T-helper 1 cell treated with Interleukin-12 subunit alpha and Interleukin-12 subunit beta and Interleukin-4 antibody, amounts not matched to agents 30 ng/mL and 1 ng/mL, for 36 hours (primary cell): Measurements from ENCODE around the gene DAB2. TPM values are rescaled to one million over a fixed set of nuclear protein-coding genes. Genes with fewer than 3 reads are reported as not detected.

Experiments used
- intact Hi-C: fragments of 100-400 bp; cut with micrococcal nuclease; formaldehyde crosslinking; loops from one replicate; pipeline ENCODE4 v1.15.1; 2024
- total RNA-seq: library from RNA; stranded (reverse); gene quantifications from 2 replicates; pipeline ENCODE4 v1.2.3, GENCODE V29; 2022

The DAB2 gene
- not detected in 2 replicates for total RNA-seq

DNA sequence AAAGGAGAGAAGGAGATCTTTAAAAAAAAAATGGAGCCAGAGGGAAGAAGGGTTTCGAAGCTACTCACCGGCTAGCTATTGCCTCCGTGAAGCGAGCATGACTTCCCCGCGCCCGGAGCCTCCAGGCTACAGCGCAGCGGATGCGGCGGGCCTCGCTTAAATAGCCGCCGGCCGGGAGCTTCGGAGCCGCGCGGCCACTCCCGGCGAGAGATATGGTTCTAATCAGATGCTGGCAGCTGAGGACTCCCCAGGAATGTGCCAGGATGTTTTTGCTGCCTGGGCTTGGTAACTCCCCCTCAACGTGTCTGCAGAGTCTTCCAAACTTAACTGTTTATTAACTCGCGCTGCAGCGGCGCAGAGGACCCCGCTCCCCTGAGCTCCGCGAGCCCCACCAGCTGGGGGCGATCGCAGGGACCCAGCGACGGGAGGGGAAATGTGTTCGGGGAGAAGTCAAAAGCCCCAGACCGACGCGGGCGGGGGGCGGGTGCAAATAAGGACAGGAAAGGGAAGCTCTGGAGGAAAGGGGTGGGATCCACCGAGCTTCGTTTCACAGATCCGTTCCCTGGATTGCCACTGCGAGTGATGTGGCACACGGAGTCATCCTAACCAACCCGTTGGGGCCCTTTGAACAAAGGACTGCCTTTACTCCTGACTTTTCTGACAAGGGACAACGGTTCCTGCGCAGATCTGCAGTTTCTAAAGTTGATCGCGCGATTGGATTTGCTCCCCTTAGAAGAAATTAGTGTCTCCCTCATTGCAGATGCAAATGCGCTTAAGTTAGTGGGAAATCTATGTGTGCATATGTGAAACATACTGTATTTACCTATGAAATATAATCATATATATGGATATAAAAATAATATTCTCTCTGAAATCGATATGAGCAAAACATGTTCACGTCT, at the start of gene DAB2:
DAB2 (minus strand) TSS at position 245 of the 902 bp plus-strand sequence. CDS start 30,660 bp downstream, outside the sequence.
- intact Hi-C loops = no loop called here

- intact Hi-C loops = no loop called here
These were observed 48.5 kb upstream of the DAB2 start for GRCh38 chr5:39473156-39473775.

- intact Hi-C loops = no loop called here
These were observed 47.2 kb upstream of the DAB2 start for GRCh38 chr5:39471836-39472508.

GRCh38 chr5:39470811-39471210, 46.0 kb upstream of the DAB2 start:
- intact Hi-C loops = no loop called here

- intact Hi-C loops = no loop called here
These were observed 45.1 kb upstream of the DAB2 start for GRCh38 chr5:39469777-39470415.

GRCh38 chr5:39469176-39469575, 44.4 kb upstream of the DAB2 start:
- intact Hi-C loops = no loop called here

DNA sequence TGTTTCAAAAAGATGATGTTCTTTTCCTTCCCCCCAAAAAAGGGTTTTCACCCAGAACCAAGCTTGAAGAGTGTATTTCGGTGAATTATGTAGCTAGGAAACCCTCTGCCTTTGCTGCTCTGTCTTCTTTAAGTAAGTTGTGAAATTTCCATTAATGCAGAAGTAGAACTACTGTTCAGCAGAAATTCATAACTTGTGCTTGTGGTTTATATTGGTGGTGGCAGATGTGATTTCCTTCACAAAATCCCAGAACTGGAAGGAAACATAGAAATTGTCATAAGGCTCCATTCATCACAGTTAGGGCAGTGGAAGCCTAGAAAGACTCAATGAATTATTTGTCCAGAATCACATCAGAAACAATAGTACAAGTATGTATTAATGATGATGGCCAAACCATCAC, 42.1 kb upstream of the DAB2 start:
- intact Hi-C loops = no loop called here

GRCh38 chr5:39465843-39466242, 41.1 kb upstream of the DAB2 start:
- intact Hi-C loops = no loop called here

DNA sequence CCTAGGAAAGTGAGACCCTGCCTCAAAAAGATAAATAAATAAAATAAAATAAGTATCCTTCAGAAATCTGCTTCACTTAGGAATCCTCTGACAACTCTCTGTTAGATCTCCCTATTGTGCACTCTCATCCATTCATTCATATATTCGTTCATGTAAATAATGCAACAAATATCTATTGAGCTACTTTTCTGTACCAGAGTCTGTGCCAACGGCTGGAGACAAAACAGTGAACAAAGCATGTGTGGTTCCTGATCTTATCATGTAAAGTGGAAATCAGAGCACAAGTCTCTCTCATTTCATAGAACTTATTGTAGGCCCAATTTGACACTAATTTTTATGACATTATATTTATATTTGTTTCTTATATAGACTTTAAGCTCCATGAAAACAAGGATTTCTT, 40.3 kb upstream of the DAB2 start:
- intact Hi-C loops = no loop called here

DNA sequence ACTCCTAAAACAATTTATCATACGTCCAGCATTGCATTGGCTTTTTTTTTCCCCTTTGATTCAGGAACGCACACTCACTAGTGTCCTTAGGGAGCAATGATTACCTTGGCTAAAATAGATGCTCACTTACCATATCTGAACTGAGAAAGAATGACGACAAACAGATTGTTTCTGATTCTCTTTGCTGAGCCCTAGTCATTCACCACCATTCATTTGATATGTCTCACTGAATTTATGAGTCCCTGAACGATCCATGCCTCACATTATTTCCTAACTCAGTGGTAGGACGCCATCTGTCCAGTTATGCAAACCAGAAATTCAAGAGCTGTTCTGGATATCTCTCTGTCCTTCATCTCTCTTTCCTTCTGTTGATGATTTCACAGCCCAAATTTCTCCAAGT, 39.3 kb upstream of the DAB2 start:
- intact Hi-C loops = no loop called here

DNA sequence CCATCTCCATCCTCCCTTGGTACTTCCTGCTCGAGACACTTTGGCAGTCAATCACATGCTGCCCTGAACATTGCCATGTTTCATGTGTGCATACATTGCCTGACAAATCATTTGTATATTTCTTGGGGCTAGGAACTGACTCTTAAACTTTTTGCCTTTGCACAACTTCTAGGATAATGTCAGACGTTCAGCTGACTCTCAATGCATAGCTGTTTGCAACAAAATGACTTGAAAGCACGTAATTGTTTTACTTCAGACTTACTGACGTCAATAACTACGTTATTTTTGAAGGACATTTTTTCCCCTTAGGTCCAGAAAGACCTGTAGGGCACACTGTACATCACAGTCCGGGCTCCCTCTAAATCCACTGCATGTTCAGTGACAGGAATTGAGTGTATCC, 37.4 kb upstream of the DAB2 start:
- intact Hi-C loops = no loop called here

- intact Hi-C loops = no loop called here
These were observed 36.4 kb upstream of the DAB2 start for GRCh38 chr5:39461007-39461682.

DNA sequence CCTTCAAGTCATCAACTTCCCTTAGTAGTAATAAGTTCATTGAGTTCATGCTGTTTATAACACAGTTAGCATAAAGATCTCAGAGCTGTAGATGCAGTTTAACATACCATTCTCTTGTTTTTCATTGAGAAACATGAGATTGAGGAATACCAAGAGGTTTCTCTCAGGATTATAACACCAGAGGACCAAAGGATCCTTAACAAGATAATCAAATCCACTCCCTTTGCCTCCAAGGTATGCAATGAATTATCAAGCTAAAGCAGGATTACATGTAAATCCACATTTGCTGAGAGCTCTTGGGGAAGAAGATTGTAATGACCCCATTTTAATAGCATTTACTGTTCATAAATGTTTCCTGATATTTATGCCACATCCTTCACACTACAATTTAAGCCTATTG, 35.1 kb upstream of the DAB2 start:
- intact Hi-C loops = no loop called here

DNA sequence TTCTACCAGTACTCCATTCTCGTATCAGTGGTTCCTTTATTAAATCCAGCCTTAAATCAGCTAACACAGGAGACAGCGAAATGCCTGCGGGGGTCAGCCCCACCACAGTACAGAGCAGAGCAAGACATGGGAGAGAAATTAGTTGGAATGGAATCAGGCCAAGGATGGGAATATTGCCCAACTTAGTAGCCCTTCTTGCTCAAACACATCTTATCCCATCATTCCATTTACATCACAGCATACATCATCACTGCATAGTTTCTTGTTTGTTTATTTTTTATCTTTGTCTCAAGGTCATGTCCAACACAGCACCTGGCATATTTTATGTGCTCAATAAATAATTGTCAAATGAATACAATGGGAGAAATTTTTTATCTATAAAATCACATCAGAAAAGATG, 34.3 kb upstream of the DAB2 start:
- intact Hi-C loops = no loop called here

DNA sequence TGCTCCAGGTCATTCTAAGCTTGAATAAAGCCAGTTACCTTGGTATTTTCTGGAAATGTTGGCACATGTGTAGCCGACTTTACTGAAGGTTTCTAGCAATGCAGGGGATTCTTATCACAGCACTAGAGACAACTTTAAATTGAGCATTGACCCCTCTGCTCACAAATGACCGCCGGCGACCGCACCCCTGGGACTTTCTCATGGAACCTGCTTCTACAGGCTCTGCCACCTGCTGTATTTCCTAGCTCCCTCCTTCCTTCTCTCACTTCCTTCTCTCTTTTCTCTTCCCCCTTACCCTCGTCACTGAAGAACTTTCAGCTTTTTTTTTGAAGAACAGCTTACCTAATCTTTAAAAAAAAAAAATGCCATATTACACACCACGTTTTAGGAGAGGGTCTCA, 30.9 kb upstream of the DAB2 start:
- intact Hi-C loops = no loop called here

DNA sequence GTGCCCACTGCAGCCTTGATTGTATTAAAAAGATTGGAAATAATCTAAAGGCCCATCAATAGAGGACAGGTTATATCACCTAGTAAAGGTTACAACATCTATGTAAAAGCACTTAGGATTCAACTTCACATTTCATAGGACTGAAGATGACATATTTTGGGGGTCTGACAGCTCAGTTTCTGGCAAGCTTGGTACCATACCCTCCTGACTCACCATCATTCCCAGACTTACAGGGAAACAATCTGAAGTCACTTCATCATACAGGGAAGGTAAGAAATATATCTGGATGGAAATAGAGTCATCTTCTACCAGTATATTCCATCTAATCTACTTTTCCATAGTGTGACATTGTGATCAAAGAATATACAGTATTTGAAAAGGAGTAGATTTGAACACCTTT, 28.8 kb upstream of the DAB2 start:
- intact Hi-C loops = no loop called here

- intact Hi-C loops = no loop called here
These were observed 28.1 kb upstream of the DAB2 start for GRCh38 chr5:39452846-39453245.

- intact Hi-C loops = no loop called here
These were observed 26.6 kb upstream of the DAB2 start for GRCh38 chr5:39451276-39451941.

GRCh38 chr5:39450487-39450886, 25.7 kb upstream of the DAB2 start:
- intact Hi-C loops = no loop called here

DNA sequence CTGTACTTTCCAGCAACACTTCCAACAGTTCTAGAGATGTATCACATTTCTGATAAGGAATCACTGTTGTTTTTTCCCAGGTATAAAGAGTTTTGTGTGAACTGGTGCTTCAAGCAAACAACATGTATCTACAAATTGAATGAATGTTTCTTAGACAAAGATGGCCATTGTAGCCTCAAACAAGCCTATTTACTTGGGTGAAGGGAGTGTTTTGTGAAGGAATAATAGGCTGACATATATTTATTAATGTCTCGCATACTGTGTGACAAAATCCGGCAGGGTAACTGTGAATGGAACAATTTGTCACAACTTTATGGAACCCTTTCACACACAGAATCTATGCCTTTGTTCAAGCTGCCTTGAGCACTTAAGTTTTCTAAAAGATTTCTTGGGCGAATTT, 24.8 kb upstream of the DAB2 start:
- intact Hi-C loops = no loop called here
